Tibial nerve (tissue), 4 donors: ENCODE results near the gene CLASP1. TPM values are rescaled to one million over a fixed set of nuclear protein-coding genes. Genes with fewer than 3 reads are reported as not detected.
"Not testable (repeated sequence)": the region's sequence is repeated elsewhere in the genome, so short reads cannot be mapped to it uniquely, and the experiment has no call there.

Source experiments
- DNase-seq, 2 donors: peaks; one replicate each; pipeline ENCODE4 v3.0.0-alpha.2; 2019; ENCODE audit warnings: low spot score in 2 of 2
- H3K27ac ChIP-seq, 4 donors: fragments of 200-600 bp; sonication (generic) in 3 of 4; one replicate each; pipeline ENCODE4 v1.5.1; 2017 to 2019; ENCODE audit warnings: mild to moderate bottlenecking in 1 of 4
- H3K27me3 ChIP-seq, 2 donors: fragments of 200-600 bp; sonication (generic) in 1 of 2; one replicate each; pipeline versions ENCODE4 v1.5.1 to v1.6.0; 2017 to 2019
- H3K36me3 ChIP-seq, 3 donors: fragments of 200-600 bp; sonication (generic); one replicate each; pipeline ENCODE4 v1.5.1; 2018 to 2019
- H3K4me1 ChIP-seq, 4 donors: fragments of 200-600 bp; sonication (generic) in 3 of 4; one replicate each; pipeline ENCODE4 v1.5.1; 2017 to 2019
- H3K4me3 ChIP-seq, 4 donors: fragments of 200-600 bp; sonication (generic) in 3 of 4; one replicate each; pipeline ENCODE4 v1.5.1; 2017 to 2019; ENCODE audit warnings: mild to moderate bottlenecking in 1 of 4, moderate library complexity in 1 of 4
- H3K9me3 ChIP-seq, 4 donors: fragments of 200-600 bp; sonication (generic) in 3 of 4; one replicate each; pipeline ENCODE4 v1.5.1; 2017 to 2019
- EP300 ChIP-seq, 2 donors: sonication (generic); formaldehyde crosslinking; IDR thresholded peaks; one replicate each; pipeline ENCODE4 v1.6.1; 2017; ENCODE audit warnings: antibody characterized with exemption in 2 of 2, mild to moderate bottlenecking in 1 of 2
- POLR2A ChIP-seq, 2 donors: fragments of 450-650 bp; IDR thresholded peaks; one replicate each; pipeline ENCODE4 v1.6.1; 2017; ENCODE audit warnings: antibody characterized with exemption in 2 of 2, mild to moderate bottlenecking in 2 of 2, moderate library complexity in 2 of 2
- WGBS, 2 donors: methylation state at CpG; one replicate each; pipeline ENCODE4 v1.1.5; 2018; 5-methylcytosine and 5-hydroxymethylcytosine counted together
- total RNA-seq, 4 donors: library from RNA; depleted of rRNA; stranded (reverse); fragments of >200 nt; gene quantifications; one replicate each; pipeline ENCODE4 v1.1.0, GENCODE V29; 2016
- TF ChIP-seq, protein P1 (sequence below), 5 experiments: fragments of 200-600 bp in 3 of 5; fragments of 450-650 bp in 2 of 5; sonication (generic) in 3 of 5; IDR thresholded peaks; one replicate each; pipeline ENCODE4 v1.5.1; 2016 to 2019; ENCODE audit warnings: antibody characterized with exemption in 5 of 5, mild to moderate bottlenecking in 3 of 5, moderate library complexity in 2 of 5

CLASP1 gene
- total RNA-seq, 4 donors from 2014 or later = 72.8 to 164 (median 88.6) TPM

GRCh38 chr2:121298476-121298875 is 350.8 kb downstream of the CLASP1 start:
- 92 to 95% methylated on average over 12 of the region's 12 CpGs for WGBS, 2 donors

GRCh38 chr2:121297866-121298265 is 351.4 kb downstream of the CLASP1 start:
- not testable (repeated sequence) for DNase-seq, H3K9me3 ChIP-seq
- WGBS, 2 donors = 87 to 92% methylated on average over 5 of the region's 5 CpGs

More at GRCh38 chr2:121298476-121298875, 350.8 kb downstream of the CLASP1 start:
- H3K27me3 ChIP-seq = no peaks in the 10 kb centered on the region
- no peaks in the 10 kb centered on the region for H3K36me3 ChIP-seq
- H3K4me3 ChIP-seq = no peak overlapping the region
- no peak for DNase-seq
- H3K9me3 ChIP-seq = no peaks in the 10 kb centered on the region
- TF ChIP-seq POLR2A (IDR thresholded peaks at IDR 0.05) (no peak), EP300 (IDR thresholded peaks at IDR 0.05) (no peak)
- TF ChIP-seq, protein P1, sequence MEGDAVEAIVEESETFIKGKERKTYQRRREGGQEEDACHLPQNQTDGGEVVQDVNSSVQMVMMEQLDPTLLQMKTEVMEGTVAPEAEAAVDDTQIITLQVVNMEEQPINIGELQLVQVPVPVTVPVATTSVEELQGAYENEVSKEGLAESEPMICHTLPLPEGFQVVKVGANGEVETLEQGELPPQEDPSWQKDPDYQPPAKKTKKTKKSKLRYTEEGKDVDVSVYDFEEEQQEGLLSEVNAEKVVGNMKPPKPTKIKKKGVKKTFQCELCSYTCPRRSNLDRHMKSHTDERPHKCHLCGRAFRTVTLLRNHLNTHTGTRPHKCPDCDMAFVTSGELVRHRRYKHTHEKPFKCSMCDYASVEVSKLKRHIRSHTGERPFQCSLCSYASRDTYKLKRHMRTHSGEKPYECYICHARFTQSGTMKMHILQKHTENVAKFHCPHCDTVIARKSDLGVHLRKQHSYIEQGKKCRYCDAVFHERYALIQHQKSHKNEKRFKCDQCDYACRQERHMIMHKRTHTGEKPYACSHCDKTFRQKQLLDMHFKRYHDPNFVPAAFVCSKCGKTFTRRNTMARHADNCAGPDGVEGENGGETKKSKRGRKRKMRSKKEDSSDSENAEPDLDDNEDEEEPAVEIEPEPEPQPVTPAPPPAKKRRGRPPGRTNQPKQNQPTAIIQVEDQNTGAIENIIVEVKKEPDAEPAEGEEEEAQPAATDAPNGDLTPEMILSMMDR (IDR thresholded peaks at IDR 0.05) = no peak
- no peaks in the 10 kb centered on the region for H3K4me1 ChIP-seq
- H3K27ac ChIP-seq = no peak overlapping the region

GRCh38 chr2:121297217-121297830 is 351.9 kb downstream of the CLASP1 start:
- Histone ChIP-seq H3K36me3 (no peaks in the 10 kb centered on the region), H3K27me3 (no peaks in the 10 kb centered on the region), H3K9me3 (no peaks in the 10 kb centered on the region), H3K4me3 (no peak overlapping the region), H3K27ac (no peak overlapping the region), H3K4me1 (no peaks in the 10 kb centered on the region)
- 45 to 50% methylated on average over 9 of the region's 9 CpGs for WGBS, 2 donors
- no peak for DNase-seq
- TF ChIP-seq, protein P1 (IDR thresholded peaks at IDR 0.05) = peak in 4 of 5 experiments; percentile 15 to 24 (median 19)
- no peak for TF ChIP-seq EP300 (IDR thresholded peaks at IDR 0.05)

More at GRCh38 chr2:121297866-121298265, 351.4 kb downstream of the CLASP1 start:
- not testable (repeated sequence) for H3K27ac ChIP-seq, H3K27me3 ChIP-seq, H3K4me1 ChIP-seq, H3K36me3 ChIP-seq, H3K4me3 ChIP-seq

DNA sequence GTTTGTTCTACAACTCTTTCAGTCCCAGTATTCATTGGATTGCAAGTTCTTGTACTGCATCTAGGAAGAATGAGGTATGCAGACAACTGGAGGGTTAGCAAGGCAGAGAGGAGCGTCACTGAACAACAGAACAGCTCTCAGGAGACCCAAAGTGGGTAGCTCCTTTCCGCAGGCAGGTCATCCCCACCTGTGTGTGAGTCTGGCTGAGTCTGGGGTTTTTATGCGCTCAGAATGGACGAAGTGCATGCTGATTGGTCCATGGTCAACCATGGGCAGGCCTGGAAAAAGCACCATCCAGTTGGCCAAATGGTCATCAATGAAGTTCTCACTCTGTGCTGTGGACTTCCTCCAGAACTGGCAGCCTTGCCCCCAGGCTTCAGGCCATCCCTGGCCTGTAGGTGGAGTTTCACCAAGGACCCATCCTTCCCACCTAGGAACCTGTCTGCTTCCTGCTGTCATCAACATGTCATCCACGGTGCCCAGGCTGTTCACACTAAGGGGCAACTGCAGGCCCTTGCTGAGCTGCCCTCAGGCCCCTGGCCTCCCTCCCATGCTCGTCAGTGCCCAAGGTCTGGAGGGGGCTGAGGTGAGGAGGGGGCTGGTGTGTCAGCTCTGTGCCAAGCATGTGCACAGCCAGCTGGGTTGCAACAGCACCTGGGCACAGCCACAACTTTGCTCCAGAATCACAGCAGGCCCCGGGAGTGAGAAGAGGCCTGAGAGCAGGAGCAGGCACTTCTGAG is 353.2 kb downstream of the CLASP1 start:
- Histone ChIP-seq H3K27ac (no peak overlapping the region), H3K27me3 (no peaks in the 10 kb centered on the region), H3K4me3 (no peak overlapping the region), H3K4me1 (no peaks in the 10 kb centered on the region), H3K9me3 (no peaks in the 10 kb centered on the region), H3K36me3 (no peaks in the 10 kb centered on the region)
- no peak for TF ChIP-seq POLR2A (IDR thresholded peaks at IDR 0.05)
- TF ChIP-seq, protein P1 (IDR thresholded peaks at IDR 0.05) = no peak
- TF ChIP-seq EP300 (IDR thresholded peaks at IDR 0.05) = no peak
- WGBS, 2 donors = 88 to 91% methylated on average over 6 of the region's 7 CpGs
- DNase-seq = no peak

GRCh38 chr2:121294881-121295840 is 354.1 kb downstream of the CLASP1 start:
- WGBS, 2 donors = 88 to 89% methylated on average over 7 of the region's 9 CpGs
- Histone ChIP-seq H3K27me3 (no peaks in the 10 kb centered on the region), H3K27ac (no peak overlapping the region), H3K4me3 (no peak overlapping the region), H3K9me3 (no peaks in the 10 kb centered on the region), H3K36me3 (no peaks in the 10 kb centered on the region), H3K4me1 (no peaks in the 10 kb centered on the region)
- DNase-seq = no peak
- TF ChIP-seq POLR2A (IDR thresholded peaks at IDR 0.05) (no peak), EP300 (IDR thresholded peaks at IDR 0.05) (no peak)
- TF ChIP-seq, protein P1 (IDR thresholded peaks at IDR 0.05) = no peak
